ENCODE data around the gene SIRPA. TPM values are rescaled to one million over a fixed set of nuclear protein-coding genes. Genes with fewer than 3 reads are reported as not detected.

Gene SIRPA
- total RNA-seq, 1 experiment from 2014 or later, result 0.30 TPM

DNA sequence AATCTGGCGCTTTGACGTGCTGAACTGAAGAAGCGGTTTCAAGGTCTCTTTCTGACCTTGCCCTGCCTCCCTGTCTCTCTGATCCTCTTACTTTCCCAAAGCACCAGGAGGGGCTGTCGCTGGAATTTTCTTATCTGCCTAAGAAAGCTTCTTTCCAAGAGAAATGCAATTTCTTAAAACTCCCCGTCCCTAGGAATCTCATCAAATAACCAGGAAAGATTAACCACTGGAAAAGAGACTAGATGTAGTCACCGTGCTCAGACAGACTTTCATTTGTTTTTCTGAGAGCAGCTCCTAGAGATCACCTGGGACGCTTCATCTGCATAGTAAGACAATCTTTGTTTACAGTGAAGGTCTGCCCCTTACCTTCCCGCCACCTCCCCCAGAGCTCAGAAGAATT, 60.0 kb downstream of the SIRPA start:
- Histone ChIP-seq H3K4me1 (ENCODE audit: low read length) (peaks cover 30% of the 10 kb centered on the region), H4K20me1 (ENCODE audit: insufficient read depth, low read depth, low read length) (no peaks in the 10 kb centered on the region), H3K9me3 (ENCODE audit: low read length) (no peaks in the 10 kb centered on the region), H3K79me2 (ENCODE audit: low read length) (no peaks in the 10 kb centered on the region), H3K27me3 (ENCODE audit: low read length) (no peaks in the 10 kb centered on the region), H3K9me2 (replicated peaks; ENCODE audit: insufficient read depth, low read length) (no peaks in the 10 kb centered on the region), H3K4me2 (ENCODE audit: low read depth, low read length, poor library complexity, severe bottlenecking) (peak overlapping the region; percentile 57), H3K36me3 (ENCODE audit: insufficient read depth, low read length) (no peaks in the 10 kb centered on the region), H3K4me3 (ENCODE audit: low read length) (no peak overlapping the region), H3K9ac (ENCODE audit: low read length) (no peak overlapping the region), H3K27ac (ENCODE audit: low read length) (no peak overlapping the region), H2AFZ (ENCODE audit: low read length) (no peak overlapping the region)
- DNase-seq, result no peak

DNA sequence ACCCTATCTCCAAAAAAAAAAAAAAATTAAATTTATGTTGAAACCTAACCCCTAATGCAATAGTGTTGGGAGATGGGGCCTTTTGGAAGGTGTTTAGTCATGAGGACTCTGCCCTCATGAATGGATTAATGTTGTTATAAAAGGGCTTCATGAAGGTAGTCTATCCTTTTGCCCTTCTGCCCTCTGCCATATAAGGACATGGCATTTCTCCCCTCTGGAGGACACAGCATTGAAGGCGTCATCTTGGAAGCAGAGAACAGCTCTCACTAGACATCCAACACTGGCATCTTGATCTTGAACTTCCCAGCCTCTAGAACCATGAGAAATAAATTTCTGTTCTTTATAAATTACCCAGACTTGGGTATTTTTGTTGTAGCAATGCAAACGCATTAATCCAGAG, 63.2 kb downstream of the SIRPA start:
- no peaks in the 10 kb centered on the region for H3K9me3 ChIP-seq (ENCODE audit: low read length)
- no peaks in the 10 kb centered on the region for H3K36me3 ChIP-seq (ENCODE audit: insufficient read depth, low read length)
- H3K79me2 ChIP-seq (ENCODE audit: low read length), result no peaks in the 10 kb centered on the region
- no peaks in the 10 kb centered on the region for H3K9me2 ChIP-seq (replicated peaks; ENCODE audit: insufficient read depth, low read length)
- no peak overlapping the region for H3K9ac ChIP-seq (ENCODE audit: low read length)
- no peak overlapping the region for H3K4me3 ChIP-seq (ENCODE audit: low read length)
- no peak for DNase-seq
- H2AFZ ChIP-seq (ENCODE audit: low read length), result no peak overlapping the region
- no peaks in the 10 kb centered on the region for H3K27me3 ChIP-seq (ENCODE audit: low read length)
- no peak overlapping the region for H3K4me2 ChIP-seq (ENCODE audit: low read depth, low read length, poor library complexity, severe bottlenecking)
- H3K27ac ChIP-seq (ENCODE audit: low read length), result no peak overlapping the region
- peaks cover 20% of the 10 kb centered on the region for H3K4me1 ChIP-seq (ENCODE audit: low read length)
- no peaks in the 10 kb centered on the region for H4K20me1 ChIP-seq (ENCODE audit: insufficient read depth, low read depth, low read length)

DNA sequence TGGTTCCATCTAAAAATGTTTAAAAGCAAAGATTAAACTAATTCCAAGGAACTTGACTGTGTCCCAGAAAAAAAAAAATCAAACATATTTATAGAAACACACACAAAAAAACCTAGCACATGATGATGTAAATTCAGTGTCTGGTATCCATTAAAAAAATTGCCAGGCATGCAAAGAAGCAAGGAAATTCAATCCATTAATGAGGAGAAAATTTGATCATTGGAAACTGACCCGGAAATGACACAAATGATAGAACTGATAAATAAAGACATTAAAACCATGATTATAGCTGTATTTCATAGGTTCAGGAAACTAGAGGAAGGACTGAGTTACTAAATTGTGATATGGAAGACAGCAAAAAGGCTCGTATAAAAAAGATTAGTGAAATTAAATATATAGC, 63.9 kb downstream of the SIRPA start:
- H3K4me3 ChIP-seq (ENCODE audit: low read length), result no peak overlapping the region
- no peak overlapping the region for H3K27ac ChIP-seq (ENCODE audit: low read length)
- H3K9ac ChIP-seq (ENCODE audit: low read length), result no peak overlapping the region
- no peak overlapping the region for H3K4me2 ChIP-seq (ENCODE audit: low read depth, low read length, poor library complexity, severe bottlenecking)
- no peaks in the 10 kb centered on the region for H3K36me3 ChIP-seq (ENCODE audit: insufficient read depth, low read length)
- no peaks in the 10 kb centered on the region for H3K9me2 ChIP-seq (replicated peaks; ENCODE audit: insufficient read depth, low read length)
- no peak overlapping the region for H2AFZ ChIP-seq (ENCODE audit: low read length)
- no peaks in the 10 kb centered on the region for H3K27me3 ChIP-seq (ENCODE audit: low read length)
- no peaks in the 10 kb centered on the region for H3K79me2 ChIP-seq (ENCODE audit: low read length)
- no peak for DNase-seq
- no peaks in the 10 kb centered on the region for H3K9me3 ChIP-seq (ENCODE audit: low read length)
- no peaks in the 10 kb centered on the region for H4K20me1 ChIP-seq (ENCODE audit: insufficient read depth, low read depth, low read length)
- peaks cover 12% of the 10 kb centered on the region for H3K4me1 ChIP-seq (ENCODE audit: low read length)

DNA sequence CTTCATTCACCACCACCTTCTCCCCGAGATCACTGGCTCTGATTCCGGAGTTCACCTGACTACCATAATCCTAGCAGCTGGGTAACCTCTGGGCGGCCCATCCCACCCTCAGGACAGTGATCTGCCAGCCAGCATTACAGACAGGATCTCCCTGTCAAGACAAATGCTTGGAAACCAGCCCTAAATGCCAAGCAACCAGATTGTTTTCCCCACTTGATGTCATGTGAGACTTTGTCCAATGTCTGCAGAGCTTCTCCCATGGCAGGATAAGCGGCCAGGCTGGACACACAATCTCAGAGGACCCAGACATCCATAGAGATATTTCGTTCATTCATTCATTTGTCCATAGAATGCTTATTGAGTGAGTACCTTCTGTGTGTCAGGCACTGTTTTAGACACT, 66.2 kb downstream of the SIRPA start:
- no peaks in the 10 kb centered on the region for H3K79me2 ChIP-seq (ENCODE audit: low read length)
- H3K27ac ChIP-seq (ENCODE audit: low read length), result no peak overlapping the region
- no peak for DNase-seq
- H3K36me3 ChIP-seq (ENCODE audit: insufficient read depth, low read length), result no peaks in the 10 kb centered on the region
- H3K4me3 ChIP-seq (ENCODE audit: low read length), result no peak overlapping the region
- H3K4me1 ChIP-seq (ENCODE audit: low read length), result peaks cover 3% of the 10 kb centered on the region
- no peak overlapping the region for H2AFZ ChIP-seq (ENCODE audit: low read length)
- H3K27me3 ChIP-seq (ENCODE audit: low read length), result no peaks in the 10 kb centered on the region
- no peaks in the 10 kb centered on the region for H4K20me1 ChIP-seq (ENCODE audit: insufficient read depth, low read depth, low read length)
- H3K9me3 ChIP-seq (ENCODE audit: low read length), result no peaks in the 10 kb centered on the region
- no peaks in the 10 kb centered on the region for H3K9me2 ChIP-seq (replicated peaks; ENCODE audit: insufficient read depth, low read length)
- no peak overlapping the region for H3K4me2 ChIP-seq (ENCODE audit: low read depth, low read length, poor library complexity, severe bottlenecking)
- H3K9ac ChIP-seq (ENCODE audit: low read length), result no peak overlapping the region

DNA sequence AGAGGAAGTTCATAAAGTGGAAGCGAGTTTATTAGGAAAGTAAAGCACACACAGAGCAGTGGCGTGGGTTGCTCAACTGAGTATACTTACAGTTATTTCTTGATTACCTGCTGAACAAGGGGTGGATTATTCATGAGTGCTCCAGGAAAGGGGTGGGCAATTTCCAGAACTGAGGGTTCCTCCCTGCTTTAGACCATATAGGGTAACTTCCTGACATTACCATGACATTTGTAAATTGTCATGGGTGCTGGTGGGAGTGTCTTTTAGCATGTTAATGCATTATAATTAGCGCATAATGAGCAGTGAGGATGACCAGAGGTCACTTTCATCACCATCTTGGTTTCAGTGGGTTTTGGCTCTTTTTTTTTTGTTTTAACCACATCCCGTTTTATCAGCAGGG, 68.9 kb downstream of the SIRPA start:
- no peaks in the 10 kb centered on the region for H3K9me3 ChIP-seq (ENCODE audit: low read length)
- no peaks in the 10 kb centered on the region for H3K27me3 ChIP-seq (ENCODE audit: low read length)
- no peaks in the 10 kb centered on the region for H3K36me3 ChIP-seq (ENCODE audit: insufficient read depth, low read length)
- no peak overlapping the region for H2AFZ ChIP-seq (ENCODE audit: low read length)
- DNase-seq, result peak; percentile 46
- no peak overlapping the region for H3K27ac ChIP-seq (ENCODE audit: low read length)
- peaks cover 3% of the 10 kb centered on the region for H3K4me1 ChIP-seq (ENCODE audit: low read length)
- H3K4me2 ChIP-seq (ENCODE audit: low read depth, low read length, poor library complexity, severe bottlenecking), result no peak overlapping the region
- no peak overlapping the region for H3K4me3 ChIP-seq (ENCODE audit: low read length)
- H3K9me2 ChIP-seq (replicated peaks; ENCODE audit: insufficient read depth, low read length), result no peaks in the 10 kb centered on the region
- H3K79me2 ChIP-seq (ENCODE audit: low read length), result no peaks in the 10 kb centered on the region
- H4K20me1 ChIP-seq (ENCODE audit: insufficient read depth, low read depth, low read length), result no peaks in the 10 kb centered on the region
- H3K9ac ChIP-seq (ENCODE audit: low read length), result no peak overlapping the region

DNA sequence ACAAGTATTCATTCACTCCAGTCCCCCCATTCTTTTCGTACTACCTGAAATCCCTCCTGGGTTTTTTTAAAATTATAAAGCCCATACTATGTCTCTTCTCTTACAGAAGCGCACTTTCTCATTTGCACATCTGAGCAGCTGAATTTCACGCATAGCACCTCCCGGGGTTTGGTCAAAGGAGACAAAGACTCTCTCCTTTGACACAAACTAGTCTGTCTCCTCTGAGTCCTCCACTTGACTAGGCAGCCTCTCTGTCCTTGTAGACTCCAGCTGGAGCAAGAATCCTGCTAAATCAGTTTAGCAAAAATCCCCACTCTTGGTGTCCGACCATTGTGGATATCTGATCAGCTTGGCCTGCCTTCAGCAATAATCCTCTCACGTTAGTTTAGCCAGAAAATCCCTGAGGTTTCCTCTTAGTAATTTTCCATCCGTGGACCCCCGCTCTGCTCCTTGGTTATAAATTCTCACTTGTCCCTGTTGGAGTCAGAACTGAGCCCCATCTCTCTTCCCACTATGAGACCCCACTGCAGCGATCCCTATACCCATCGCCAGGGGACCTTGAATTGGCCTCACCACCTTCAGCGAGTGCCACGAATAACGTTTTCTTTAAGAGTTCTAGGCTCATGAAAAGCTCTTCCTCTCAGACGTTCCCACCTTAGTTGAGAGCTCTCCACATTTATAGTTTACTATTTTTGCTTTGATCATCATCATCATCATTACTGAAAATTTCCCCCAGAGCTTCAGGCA, 69.6 kb downstream of the SIRPA start:
- DNase-seq, result no peak
- H3K4me3 ChIP-seq (ENCODE audit: low read length), result no peak overlapping the region

DNA sequence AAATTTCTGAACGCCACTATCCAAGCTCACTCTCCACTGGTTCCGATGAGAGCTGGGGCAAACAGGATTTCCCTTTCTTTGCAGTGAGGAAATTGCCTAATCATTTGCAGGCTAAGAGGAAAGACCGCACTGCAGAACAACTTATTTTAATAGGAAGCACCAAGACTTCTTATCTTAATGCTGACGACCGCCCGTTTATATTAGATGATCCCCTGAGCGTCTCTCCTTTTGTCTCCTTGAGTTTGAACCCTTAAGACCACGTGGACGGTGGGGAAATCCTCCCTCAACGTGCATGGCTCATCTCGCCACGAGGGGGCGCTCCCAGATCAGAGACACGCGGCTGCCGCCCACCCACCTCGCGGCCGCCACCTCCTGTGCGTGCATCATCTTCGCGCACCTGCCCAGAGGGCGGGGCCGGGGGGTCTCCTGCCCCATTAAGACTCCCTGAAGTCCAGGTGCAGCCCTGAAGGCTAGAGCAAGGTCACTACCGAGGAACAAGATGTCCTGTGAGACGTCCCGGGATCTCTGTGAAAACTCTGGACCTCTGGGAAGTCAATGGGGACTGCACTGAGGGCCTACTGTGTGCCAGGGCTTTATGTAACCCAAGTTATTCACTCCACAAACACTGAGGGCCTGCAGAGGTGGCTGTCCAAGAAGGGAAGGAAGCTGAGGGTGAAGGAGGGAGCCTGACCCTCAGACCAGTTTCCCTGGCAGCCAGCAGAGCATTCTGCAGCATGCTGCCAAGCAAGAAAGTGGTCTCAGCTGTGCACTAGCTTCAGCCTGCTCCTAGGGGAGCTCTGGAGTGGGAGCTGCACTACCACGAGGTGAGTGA, 70.5 kb downstream of the SIRPA start:
- DNase-seq, result peak; percentile 93
- Histone ChIP-seq H2AFZ (ENCODE audit: low read length) (0 out of 2 replicates have a peak overlapping the region, but pooled peaks have one; percentile 13), H3K4me1 (ENCODE audit: low read length) (peaks cover 3% of the 10 kb centered on the region), H3K9ac (ENCODE audit: low read length) (no peak overlapping the region), H3K9me2 (replicated peaks; ENCODE audit: insufficient read depth, low read length) (no peaks in the 10 kb centered on the region), H3K9me3 (ENCODE audit: low read length) (no peaks in the 10 kb centered on the region), H3K27ac (ENCODE audit: low read length) (no peak overlapping the region), H3K27me3 (ENCODE audit: low read length) (no peaks in the 10 kb centered on the region), H3K79me2 (ENCODE audit: low read length) (no peaks in the 10 kb centered on the region), H3K36me3 (ENCODE audit: insufficient read depth, low read length) (no peaks in the 10 kb centered on the region), H4K20me1 (ENCODE audit: insufficient read depth, low read depth, low read length) (no peaks in the 10 kb centered on the region), H3K4me2 (ENCODE audit: low read depth, low read length, poor library complexity, severe bottlenecking) (no peak overlapping the region), H3K4me3 (ENCODE audit: low read length) (no peak overlapping the region)

More for the DNA sequence above, 69.6 kb downstream of the SIRPA start:
- peaks cover 3% of the 10 kb centered on the region for H3K4me1 ChIP-seq (ENCODE audit: low read length)
- no peaks in the 10 kb centered on the region for H3K79me2 ChIP-seq (ENCODE audit: low read length)
- H3K27me3 ChIP-seq (ENCODE audit: low read length), result no peaks in the 10 kb centered on the region
- no peak overlapping the region for H3K4me2 ChIP-seq (ENCODE audit: low read depth, low read length, poor library complexity, severe bottlenecking)
- H3K9me3 ChIP-seq (ENCODE audit: low read length), result no peaks in the 10 kb centered on the region
- H3K36me3 ChIP-seq (ENCODE audit: insufficient read depth, low read length), result no peaks in the 10 kb centered on the region
- no peak overlapping the region for H2AFZ ChIP-seq (ENCODE audit: low read length)
- no peak overlapping the region for H3K27ac ChIP-seq (ENCODE audit: low read length)
- no peaks in the 10 kb centered on the region for H3K9me2 ChIP-seq (replicated peaks; ENCODE audit: insufficient read depth, low read length)
- no peak overlapping the region for H3K9ac ChIP-seq (ENCODE audit: low read length)
- no peaks in the 10 kb centered on the region for H4K20me1 ChIP-seq (ENCODE audit: insufficient read depth, low read depth, low read length)

DNA sequence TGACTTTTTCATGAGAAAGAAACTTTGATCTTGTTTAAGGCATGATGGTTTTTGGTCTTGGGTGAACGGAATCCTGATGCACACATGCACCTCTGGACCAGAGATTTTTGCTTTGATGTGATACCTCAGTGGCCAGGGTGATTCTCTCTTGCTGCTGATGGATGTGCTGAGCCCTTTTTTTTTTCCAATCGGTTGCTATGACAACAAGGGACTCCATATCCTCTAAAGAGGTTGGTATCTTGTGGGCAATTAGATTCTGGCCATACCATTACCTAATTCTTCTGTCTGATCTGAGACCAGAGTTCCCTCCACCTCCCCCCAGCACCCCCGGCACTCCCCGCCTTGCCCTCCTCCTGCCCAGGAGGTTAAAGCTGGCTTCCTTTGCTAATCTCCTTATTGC, 73.8 kb downstream of the SIRPA start:
- H3K79me2 ChIP-seq (ENCODE audit: low read length), result no peaks in the 10 kb centered on the region
- H3K4me1 ChIP-seq (ENCODE audit: low read length), result peaks cover 13% of the 10 kb centered on the region
- no peak overlapping the region for H3K27ac ChIP-seq (ENCODE audit: low read length)
- no peaks in the 10 kb centered on the region for H3K9me2 ChIP-seq (replicated peaks; ENCODE audit: insufficient read depth, low read length)
- no peak overlapping the region for H2AFZ ChIP-seq (ENCODE audit: low read length)
- H3K9me3 ChIP-seq (ENCODE audit: low read length), result no peaks in the 10 kb centered on the region
- no peak for DNase-seq
- no peaks in the 10 kb centered on the region for H3K27me3 ChIP-seq (ENCODE audit: low read length)
- H3K4me2 ChIP-seq (ENCODE audit: low read depth, low read length, poor library complexity, severe bottlenecking), result no peak overlapping the region
- H4K20me1 ChIP-seq (ENCODE audit: insufficient read depth, low read depth, low read length), result no peaks in the 10 kb centered on the region
- H3K9ac ChIP-seq (ENCODE audit: low read length), result no peak overlapping the region
- no peak overlapping the region for H3K4me3 ChIP-seq (ENCODE audit: low read length)
- no peaks in the 10 kb centered on the region for H3K36me3 ChIP-seq (ENCODE audit: insufficient read depth, low read length)
